ENCODE data around the gene TMIGD1.

The TMIGD1 gene

GRCh38 chr17:30275911-30276310 is 57.9 kb downstream of the TMIGD1 start:
- DNase-seq, result no peak

- no peak for DNase-seq
Observed at GRCh38 chr17:30274887-30275286, 59.0 kb downstream of the TMIGD1 start.

DNA sequence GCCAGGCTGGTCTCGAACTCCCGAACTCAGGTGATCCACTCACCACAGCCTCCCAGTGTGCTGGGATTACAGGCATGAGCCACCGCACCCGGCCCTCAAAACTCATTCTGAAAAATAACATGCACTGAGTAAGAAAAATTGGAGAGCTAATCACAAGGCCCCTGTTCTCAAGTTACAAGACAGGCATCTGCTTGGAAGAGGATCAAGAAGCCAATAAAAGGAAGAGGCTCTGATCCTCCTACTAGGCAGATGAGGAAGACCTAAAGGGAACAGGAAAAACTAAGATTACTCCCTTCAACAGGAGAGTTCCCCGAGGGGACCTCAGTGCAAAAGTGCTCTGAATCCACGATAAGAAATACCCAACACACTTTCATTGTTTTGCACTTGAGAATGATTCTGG is 60.5 kb downstream of the TMIGD1 start:
- no peak for DNase-seq

DNA sequence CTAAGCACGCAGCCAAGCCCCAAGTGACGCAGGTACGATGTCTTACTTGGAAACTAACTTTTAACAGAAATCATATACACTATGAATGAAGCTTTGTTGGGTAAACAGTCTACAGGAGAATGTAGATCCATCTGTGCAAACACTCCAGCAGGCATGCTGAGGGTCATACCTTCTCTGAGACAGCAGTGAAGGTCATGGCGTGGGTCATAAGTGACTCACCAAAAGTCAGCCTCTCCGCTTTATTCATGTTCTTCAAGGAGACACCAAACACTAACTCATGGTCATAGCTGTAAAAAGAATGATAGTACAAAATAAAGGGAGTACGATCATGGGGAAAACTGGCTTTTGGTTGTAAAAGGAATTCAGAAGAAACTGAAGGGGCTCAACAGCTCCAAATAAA is 62.8 kb downstream of the TMIGD1 start:
- no peak for DNase-seq

DNA sequence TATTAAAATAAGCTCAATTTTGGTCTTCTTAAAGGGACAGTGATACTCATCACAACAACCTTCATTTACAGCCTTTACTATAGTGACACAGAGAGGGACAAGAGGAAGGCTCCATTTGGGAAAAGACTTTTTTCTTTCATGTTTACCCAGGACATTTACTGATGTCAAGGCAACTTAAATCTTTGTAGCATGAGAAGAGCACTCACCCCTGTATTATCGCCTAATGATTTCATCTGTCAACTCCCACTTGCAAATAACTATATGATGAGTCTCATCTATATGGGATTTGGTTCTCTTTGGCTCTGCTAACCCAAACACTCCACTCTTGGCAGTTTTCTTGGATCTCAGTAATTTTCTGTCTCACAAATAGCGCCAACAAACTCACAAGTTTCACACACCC is 66.2 kb downstream of the TMIGD1 start:
- DNase-seq, result no peak
